CD1c-positive myeloid dendritic cell (primary cell): Measurements from ENCODE around the gene PLEKHG3.

Source experiments
- DNase-seq: peaks from one replicate; pipeline ENCODE4 v3.0.0-alpha.2; 2016; ENCODE audit errors: extremely low spot score

The PLEKHG3 gene

GRCh38 chr14:64726585-64726890 lies 22.3 kb downstream of the PLEKHG3 start:
- no peak for DNase-seq

GRCh38 chr14:64727551-64728071 lies 23.4 kb downstream of the PLEKHG3 start:
- no peak for DNase-seq

DNA sequence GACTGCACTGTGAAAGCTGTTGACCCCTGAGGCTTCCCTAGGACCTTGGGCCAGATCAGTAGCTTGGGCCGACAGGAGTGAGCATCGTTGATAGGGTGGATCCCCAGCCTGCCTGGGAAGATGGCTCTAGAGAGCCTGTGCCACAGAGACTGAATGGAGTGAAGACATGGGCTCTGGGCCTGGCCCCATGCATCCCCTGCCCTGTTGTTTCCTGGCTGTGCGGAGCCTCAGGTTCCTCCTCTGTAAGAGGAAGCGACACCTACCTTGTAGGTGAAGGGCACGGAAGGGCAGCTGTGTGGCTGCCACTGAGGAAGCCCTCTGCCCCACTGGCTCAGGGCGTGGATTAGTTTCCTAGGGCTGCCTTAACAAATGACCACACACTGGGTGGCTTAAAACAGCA lies 23.9 kb downstream of the PLEKHG3 start:
- no peak for DNase-seq

- no peak for DNase-seq
Measured at GRCh38 chr14:64728856-64729255, 24.6 kb downstream of the PLEKHG3 start.

GRCh38 chr14:64729386-64730060 lies 25.3 kb downstream of the PLEKHG3 start:
- no peak for DNase-seq

GRCh38 chr14:64730061-64730440 lies 25.8 kb downstream of the PLEKHG3 start:
- DNase-seq: no peak

GRCh38 chr14:64730681-64731080 lies 26.5 kb downstream of the PLEKHG3 start:
- no peak for DNase-seq

DNA sequence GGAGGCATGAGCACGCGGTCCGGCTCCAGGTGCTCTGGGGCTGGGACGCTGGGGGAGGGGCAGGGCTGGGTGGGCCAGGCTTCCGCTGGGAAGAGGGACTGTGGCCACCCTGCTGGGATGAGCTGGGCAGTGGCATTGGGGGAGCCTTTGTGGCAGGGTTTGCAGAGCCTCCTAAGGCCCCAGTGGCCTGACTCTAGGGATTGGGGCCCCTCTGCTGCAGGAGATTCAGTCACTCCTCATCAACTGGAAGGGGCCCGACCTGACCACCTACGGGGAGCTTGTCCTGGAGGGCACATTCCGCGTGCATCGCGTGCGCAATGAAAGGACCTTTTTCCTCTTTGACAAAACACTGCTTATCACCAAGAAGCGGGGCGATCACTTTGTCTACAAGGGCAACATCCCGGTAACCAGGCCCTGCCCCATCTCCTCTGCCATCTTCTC lies 26.9 kb downstream of the PLEKHG3 start:
- DNase-seq: no peak

- DNase-seq: no peak
Measured at GRCh38 chr14:64732066-64732465, 27.8 kb downstream of the PLEKHG3 start.

DNA sequence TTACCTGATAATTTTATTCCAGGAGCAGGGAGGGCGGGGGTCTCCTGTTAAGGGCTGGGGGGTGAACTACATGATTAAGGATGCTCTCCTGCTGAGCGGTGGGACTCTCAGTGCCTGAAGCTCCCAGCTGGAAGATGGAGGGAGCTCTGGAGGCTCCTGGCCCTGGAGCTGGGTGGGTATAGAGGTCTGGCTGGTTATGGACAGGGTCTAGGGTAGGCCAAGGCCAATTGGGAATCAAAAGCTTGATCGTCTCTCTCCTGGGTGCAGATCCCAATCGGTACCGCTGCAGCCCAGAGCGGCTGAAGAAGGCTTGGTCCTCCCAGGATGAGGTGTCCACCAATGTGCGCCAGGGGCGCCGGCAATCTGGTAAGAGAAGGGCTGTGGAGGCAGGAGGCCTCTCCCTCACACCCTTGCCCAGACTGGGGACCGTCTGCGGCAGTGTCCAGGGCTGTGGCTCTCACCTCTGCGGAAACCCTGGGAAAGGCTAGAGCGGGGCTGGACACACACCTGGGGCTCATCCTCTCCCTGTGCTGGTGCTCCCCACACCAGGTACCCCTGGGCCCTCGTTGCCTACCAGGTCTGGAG lies 28.4 kb downstream of the PLEKHG3 start:
- DNase-seq: no peak

GRCh38 chr14:64733321-64733720 lies 29.1 kb downstream of the PLEKHG3 start:
- no peak for DNase-seq

DNA sequence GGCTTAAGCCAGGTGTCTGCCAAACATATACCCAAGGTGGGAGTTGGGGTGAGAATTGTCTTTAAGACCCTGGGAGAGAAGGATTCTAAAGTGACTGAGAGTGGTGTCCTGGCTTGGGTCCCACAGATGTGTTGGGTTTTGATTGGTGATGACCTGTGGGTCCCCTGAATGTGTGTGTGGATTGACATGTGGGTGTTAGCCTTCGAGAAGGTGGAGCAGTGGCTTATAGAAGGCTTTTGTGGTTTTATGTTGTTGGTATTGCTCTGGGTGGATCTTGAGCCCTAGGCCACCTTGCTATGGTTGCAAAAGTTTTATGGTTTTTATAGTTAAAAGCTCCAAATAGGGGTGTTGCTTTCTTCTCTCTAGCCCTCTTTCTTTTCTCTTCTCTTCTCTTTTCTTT lies 29.7 kb downstream of the PLEKHG3 start:
- no peak for DNase-seq

DNA sequence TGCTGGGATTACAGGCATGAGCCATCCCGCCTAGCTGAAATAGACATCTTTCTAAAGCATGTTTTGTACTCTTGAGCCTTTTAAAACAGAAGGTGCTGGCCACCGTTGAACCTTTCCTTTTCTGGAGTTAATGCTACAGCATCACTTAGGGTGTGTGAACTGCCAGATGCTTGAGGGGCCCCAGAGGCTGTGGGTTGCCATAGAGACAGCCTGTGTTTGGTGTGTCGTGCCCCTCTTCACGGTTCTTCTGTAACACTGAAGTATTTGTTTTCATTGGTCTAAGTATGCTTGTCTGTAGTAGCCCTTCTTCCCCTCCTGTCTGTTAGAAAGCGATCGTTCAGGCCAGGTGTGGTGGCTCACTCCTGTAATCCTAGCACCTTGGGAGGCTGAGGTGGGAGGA lies 30.8 kb downstream of the PLEKHG3 start:
- no peak for DNase-seq

DNA sequence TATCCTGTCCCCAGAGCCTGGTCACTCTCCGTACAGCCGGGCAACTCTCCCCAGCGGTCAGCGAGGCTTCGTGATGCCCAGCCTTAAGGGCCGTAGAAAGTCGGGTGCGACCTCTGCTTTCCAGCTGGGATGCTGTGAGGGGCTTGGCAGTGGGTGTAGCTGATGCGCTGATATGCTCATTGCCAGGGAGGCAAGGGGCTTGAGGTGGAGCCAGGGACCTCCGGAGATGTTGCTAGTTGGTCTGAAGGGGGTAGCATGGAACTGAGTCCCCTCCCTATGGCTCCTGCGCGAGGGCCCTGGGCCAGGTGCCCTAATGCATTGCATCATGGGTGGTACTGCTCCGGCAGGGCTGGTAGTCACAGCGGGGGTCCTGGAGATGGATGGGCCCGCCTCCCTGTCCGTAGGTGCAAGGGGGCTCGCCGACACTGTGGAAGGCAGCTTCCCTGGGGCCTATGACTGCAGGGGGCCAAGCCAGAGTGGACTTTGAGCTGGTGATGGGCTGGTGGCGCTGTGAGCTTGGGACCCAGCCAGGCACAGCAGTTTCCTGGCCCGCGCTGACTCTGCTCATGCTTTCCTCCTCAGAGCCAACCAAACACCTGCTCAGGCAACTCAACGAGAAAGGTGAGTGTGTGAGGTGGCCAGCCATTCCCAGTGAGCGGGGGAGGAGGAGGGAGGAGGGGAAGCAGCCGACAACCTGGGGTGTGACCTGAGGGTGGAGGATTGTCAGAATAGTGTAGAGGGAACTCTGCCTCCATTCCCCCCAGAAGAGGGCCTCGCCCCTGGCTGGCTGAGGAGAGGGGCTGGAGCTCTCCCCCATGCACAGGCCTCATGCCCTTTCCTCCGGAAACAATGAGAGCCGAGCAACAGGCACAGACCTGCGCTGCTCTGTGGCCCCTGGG lies 32.3 kb downstream of the PLEKHG3 start:
- DNase-seq: no peak

GRCh38 chr14:64737391-64738280 lies 33.4 kb downstream of the PLEKHG3 start:
- DNase-seq: no peak

- DNase-seq: no peak
Measured at GRCh38 chr14:64738281-64738804, 34.1 kb downstream of the PLEKHG3 start.

GRCh38 chr14:64741200-64741599 lies 37.0 kb downstream of the PLEKHG3 start:
- no peak for DNase-seq

GRCh38 chr14:64741961-64742360 lies 37.7 kb downstream of the PLEKHG3 start:
- DNase-seq: no peak

DNA sequence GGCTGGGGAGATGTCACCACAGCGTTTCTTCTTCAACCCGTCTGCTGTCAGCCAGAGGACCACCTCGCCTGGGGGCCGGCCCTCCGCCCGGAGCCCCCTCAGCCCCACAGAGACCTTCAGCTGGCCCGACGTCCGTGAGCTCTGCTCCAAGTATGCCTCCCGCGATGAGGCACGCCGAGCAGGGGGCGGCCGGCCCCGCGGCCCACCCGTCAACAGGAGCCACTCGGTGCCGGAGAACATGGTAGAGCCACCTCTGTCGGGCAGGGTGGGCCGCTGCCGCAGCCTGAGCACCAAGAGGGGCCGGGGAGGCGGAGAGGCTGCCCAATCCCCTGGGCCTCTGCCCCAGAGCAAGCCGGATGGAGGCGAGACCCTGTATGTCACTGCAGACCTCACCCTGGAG lies 38.8 kb downstream of the PLEKHG3 start:
- no peak for DNase-seq

DNA sequence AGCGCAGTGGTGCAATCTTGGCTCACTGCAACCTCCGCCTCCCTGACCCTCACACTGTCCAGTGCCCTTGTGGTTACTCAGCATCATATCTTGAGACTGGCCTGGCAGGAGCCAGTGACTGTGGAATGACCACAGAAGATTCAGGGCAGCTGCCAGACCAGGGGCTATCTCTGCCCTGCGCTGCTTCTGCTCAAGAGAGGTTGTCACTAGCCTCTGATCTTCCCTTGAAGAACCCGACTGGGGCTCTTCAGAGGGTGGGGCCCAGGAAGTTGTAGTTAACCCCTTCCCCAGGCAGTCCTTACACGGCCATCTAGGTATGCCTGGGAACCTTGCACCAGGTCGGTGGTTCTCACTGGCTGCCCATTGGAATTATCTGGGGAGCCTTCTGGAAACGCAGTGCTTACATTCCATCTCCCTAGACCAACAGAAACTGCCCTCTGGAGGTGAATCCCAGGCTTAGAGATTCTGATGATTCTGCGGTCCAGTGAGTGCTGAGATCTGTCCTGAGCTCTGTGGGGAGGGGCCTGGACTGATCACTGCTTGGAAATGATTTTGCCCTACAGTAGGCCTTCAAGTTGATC lies 41.4 kb downstream of the PLEKHG3 start:
- no peak for DNase-seq
